Large intestine (tissue), 3 donors: Measurements from ENCODE around the gene FAM114A2. TPM values are rescaled to one million over a fixed set of nuclear protein-coding genes. Genes with fewer than 3 reads are reported as not detected.

ENCODE experiments used
- DNase-seq, 2 donors: peaks; one replicate each; pipeline versions ENCODE4 v3.0.0 to v3.0.0-alpha.2; 2013
- H3K27ac ChIP-seq: one replicate; pipeline ENCODE4 v1.5.1; 2013; ENCODE audit warnings: low read length
- H3K27me3 ChIP-seq: 2 replicates; pipeline ENCODE4 v1.6.1; 2013; ENCODE audit warnings: low read length; ENCODE audit not compliant: control insufficient read depth, insufficient read depth
- H3K36me3 ChIP-seq: 2 replicates; pipeline ENCODE4 v1.6.1; 2013; ENCODE audit warnings: low read length; ENCODE audit not compliant: control insufficient read depth, insufficient read depth
- H3K4me1 ChIP-seq: one replicate; pipeline ENCODE4 v1.6.1; 2013; ENCODE audit warnings: low read length; ENCODE audit not compliant: control insufficient read depth, insufficient read depth
- H3K4me3 ChIP-seq: one replicate; pipeline ENCODE4 v1.5.1; 2013; ENCODE audit warnings: low read length
- H3K9me3 ChIP-seq: one replicate; pipeline ENCODE4 v1.6.1; 2013; ENCODE audit warnings: mild to moderate bottlenecking, low read depth, low read length, moderate library complexity; ENCODE audit not compliant: control insufficient read depth
- WGBS: methylation state at CpG from one replicate; pipeline ENCODE4 v1.1.5; 2013; ENCODE audit warnings: low lambda C conversion rate; ENCODE audit not compliant: insufficient coverage; 5-methylcytosine and 5-hydroxymethylcytosine counted together
- polyA plus RNA-seq: library from polyadenylated mRNA; unstranded; fragments of 120-200 nt; gene quantifications from one replicate; pipeline ENCODE4 v1.2.1, GENCODE V29; 2013

FAM114A2 gene
- polyA plus RNA-seq, 1 donor: 18.4 TPM

- Histone ChIP-seq H3K36me3 (peaks cover 29% of the 10 kb centered on the region), H3K9me3 (no peaks in the 10 kb centered on the region), H3K27me3 (no peaks in the 10 kb centered on the region), H3K4me3 (no peak overlapping the region), H3K27ac (no peak overlapping the region), H3K4me1 (no peaks in the 10 kb centered on the region)
- WGBS: 96% methylated on average over 3 of the region's 4 CpGs
- DNase-seq: no peak
These were observed 14.8 kb upstream of the FAM114A2 start for GRCh38 chr5:154053468-154053867.

- no peak for DNase-seq
- WGBS: no CpG with 5 or more reads among the region's 5 CpGs
- no peaks in the 10 kb centered on the region for H3K9me3 ChIP-seq
- H3K36me3 ChIP-seq: peaks cover 24% of the 10 kb centered on the region
- H3K4me3 ChIP-seq: no peak overlapping the region
- no peak overlapping the region for H3K27ac ChIP-seq
- H3K27me3 ChIP-seq: no peaks in the 10 kb centered on the region
- no peaks in the 10 kb centered on the region for H3K4me1 ChIP-seq
These were observed 10.9 kb upstream of the FAM114A2 start for GRCh38 chr5:154049636-154050035.

- H3K4me3 ChIP-seq: no peak overlapping the region
These were observed 8.6 kb upstream of the FAM114A2 start for GRCh38 chr5:154047324-154047723.

GRCh38 chr5:154046486-154046885, 7.8 kb upstream of the FAM114A2 start:
- Histone ChIP-seq H3K4me1 (no peaks in the 10 kb centered on the region), H3K9me3 (no peaks in the 10 kb centered on the region), H3K36me3 (peaks cover 8% of the 10 kb centered on the region), H3K27me3 (no peaks in the 10 kb centered on the region), H3K4me3 (no peak overlapping the region), H3K27ac (no peak overlapping the region)
- DNase-seq: no peak
- WGBS: no CpG with 5 or more reads among the region's 7 CpGs

More at GRCh38 chr5:154047324-154047723, 8.6 kb upstream of the FAM114A2 start:
- Histone ChIP-seq H3K4me1 (no peaks in the 10 kb centered on the region), H3K9me3 (no peaks in the 10 kb centered on the region), H3K36me3 (peaks cover 12% of the 10 kb centered on the region), H3K27ac (no peak overlapping the region), H3K27me3 (no peaks in the 10 kb centered on the region)
- no peak for DNase-seq
- 100% methylated on average over 2 of the region's 3 CpGs for WGBS

GRCh38 chr5:154044581-154044980, 5.9 kb upstream of the FAM114A2 start:
- Histone ChIP-seq H3K27ac (no peak overlapping the region), H3K9me3 (no peaks in the 10 kb centered on the region), H3K27me3 (no peaks in the 10 kb centered on the region), H3K36me3 (no peaks in the 10 kb centered on the region), H3K4me3 (no peak overlapping the region), H3K4me1 (no peaks in the 10 kb centered on the region)
- no CpG with 5 or more reads among the region's 2 CpGs for WGBS
- DNase-seq: no peak

- DNase-seq: no peak
- no peaks in the 10 kb centered on the region for H3K4me1 ChIP-seq
- H3K4me3 ChIP-seq: no peak overlapping the region
- no peaks in the 10 kb centered on the region for H3K36me3 ChIP-seq
- H3K27me3 ChIP-seq: no peaks in the 10 kb centered on the region
- no peaks in the 10 kb centered on the region for H3K9me3 ChIP-seq
- H3K27ac ChIP-seq: no peak overlapping the region
- WGBS: 86% methylated on average over 1 of the region's 3 CpGs
These were observed 5.4 kb upstream of the FAM114A2 start for GRCh38 chr5:154044099-154044498.

- no peak for DNase-seq
- WGBS: no CpG with 5 or more reads among the region's 2 CpGs
- no peak overlapping the region for H3K27ac ChIP-seq
These were observed 4.1 kb upstream of the FAM114A2 start for GRCh38 chr5:154042766-154043165.

GRCh38 chr5:154039458-154039829, 734 bp upstream of the FAM114A2 start:
- no CpG with 5 or more reads among the region's 1 CpG for WGBS

More at GRCh38 chr5:154042766-154043165, 4.1 kb upstream of the FAM114A2 start:
- H3K4me3 ChIP-seq: no peak overlapping the region
- H3K4me1 ChIP-seq: no peaks in the 10 kb centered on the region
- H3K27me3 ChIP-seq: no peaks in the 10 kb centered on the region
- no peaks in the 10 kb centered on the region for H3K36me3 ChIP-seq
- H3K9me3 ChIP-seq: no peaks in the 10 kb centered on the region

GRCh38 chr5:154038261-154038706, 426 bp downstream of the FAM114A2 start:
- peaks cover 3% of the 10 kb centered on the region for H3K36me3 ChIP-seq
- H3K4me3 ChIP-seq: peak overlapping the region; percentile 73
- H3K4me1 ChIP-seq: no peaks in the 10 kb centered on the region
- H3K9me3 ChIP-seq: no peaks in the 10 kb centered on the region
- 0% methylated on average over 1 of the region's 22 CpGs for WGBS
- peak overlapping the region; percentile 84 for H3K27ac ChIP-seq
- DNase-seq: peak in 1 of 2 donors; percentile 30
- no peaks in the 10 kb centered on the region for H3K27me3 ChIP-seq

More at GRCh38 chr5:154039458-154039829, 734 bp upstream of the FAM114A2 start:
- no peak for DNase-seq
- H3K27ac ChIP-seq: peak overlapping the region; percentile 84
- H3K9me3 ChIP-seq: no peaks in the 10 kb centered on the region
- H3K36me3 ChIP-seq: no peaks in the 10 kb centered on the region
- peak overlapping the region; percentile 73 for H3K4me3 ChIP-seq
- no peaks in the 10 kb centered on the region for H3K4me1 ChIP-seq
- no peaks in the 10 kb centered on the region for H3K27me3 ChIP-seq

- H3K27me3 ChIP-seq: no peaks in the 10 kb centered on the region
- H3K4me3 ChIP-seq: no peak overlapping the region
- no peaks in the 10 kb centered on the region for H3K9me3 ChIP-seq
- 89% methylated on average over 2 of the region's 3 CpGs for WGBS
- no peak overlapping the region for H3K27ac ChIP-seq
- peaks cover 11% of the 10 kb centered on the region for H3K36me3 ChIP-seq
- DNase-seq: no peak
- H3K4me1 ChIP-seq: no peaks in the 10 kb centered on the region
These were observed 3.8 kb downstream of the FAM114A2 start for GRCh38 chr5:154034944-154035343.

GRCh38 chr5:154031937-154032489, 6.7 kb downstream of the FAM114A2 start:
- no peak overlapping the region for H3K4me3 ChIP-seq
- DNase-seq: no peak
- peaks cover 24% of the 10 kb centered on the region for H3K36me3 ChIP-seq
- H3K27me3 ChIP-seq: no peaks in the 10 kb centered on the region
- H3K27ac ChIP-seq: no peak overlapping the region
- 80% methylated on average over 1 of the region's 2 CpGs for WGBS
- no peaks in the 10 kb centered on the region for H3K9me3 ChIP-seq
- H3K4me1 ChIP-seq: no peaks in the 10 kb centered on the region
